Karpas-422 (cell line): Measurements from ENCODE around the gene CLEC4G. TPM values are rescaled to one million over a fixed set of nuclear protein-coding genes. Genes with fewer than 3 reads are reported as not detected.

Experiments used
- DNase-seq: peaks from one replicate; pipeline ENCODE4 v3.0.0-alpha.2; 2015
- H2AFZ ChIP-seq: fragments of 200-600 bp; sonication (generic); 2 replicates; pipeline ENCODE4 v1.6.1; 2014; ENCODE audit warnings: antibody characterized with exemption, low read length, mixed read lengths
- H3K27ac ChIP-seq: fragments of 200-600 bp; sonication (generic); 2 replicates; pipeline ENCODE4 v1.5.1; 2014; ENCODE audit warnings: mild to moderate bottlenecking, low read length, moderate library complexity
- H3K27me3 ChIP-seq: fragments of 200-600 bp; sonication (generic); 2 replicates; pipeline ENCODE4 v1.6.1; 2014; ENCODE audit warnings: low read length, mixed read lengths
- H3K36me3 ChIP-seq: fragments of 200-600 bp; sonication (generic); 2 replicates; pipeline ENCODE4 v1.6.1; 2014; ENCODE audit warnings: low read length, mixed read lengths; ENCODE audit not compliant: insufficient read depth
- H3K4me1 ChIP-seq: fragments of 200-600 bp; sonication (generic); 2 replicates; pipeline ENCODE4 v1.6.1; 2014; ENCODE audit warnings: mild to moderate bottlenecking, low read length, mixed read lengths
- H3K4me2 ChIP-seq: fragments of 200-600 bp; sonication (generic); 2 replicates; pipeline ENCODE4 v1.6.1; 2014; ENCODE audit warnings: low read length, low read depth, mild to moderate bottlenecking; ENCODE audit not compliant: poor library complexity, severe bottlenecking
- H3K4me3 ChIP-seq: fragments of 200-600 bp; sonication (generic); 2 replicates; pipeline ENCODE4 v1.5.1; 2014; ENCODE audit warnings: mild to moderate bottlenecking, antibody characterized with exemption, low read length, mixed read lengths
- H3K79me2 ChIP-seq: fragments of 200-600 bp; sonication (generic); 2 replicates; pipeline ENCODE4 v1.6.1; 2014; ENCODE audit warnings: mild to moderate bottlenecking, low read length, mixed read lengths
- H3K9ac ChIP-seq: fragments of 200-600 bp; sonication (generic); 2 replicates; pipeline ENCODE4 v1.6.0; 2014; ENCODE audit warnings: low read length
- H3K9me2 ChIP-seq: fragments of 200-600 bp; sonication (generic), shearing (Covaris generic); replicated peaks from 2 replicates; pipeline ENCODE4 v1.6.0; 2014; ENCODE audit warnings: mild to moderate bottlenecking, low read length, moderate library complexity; ENCODE audit not compliant: insufficient read depth
- H3K9me3 ChIP-seq: fragments of 300-700, 200-600 bp; sonication (generic); 2 replicates; pipeline ENCODE4 v1.6.1; 2014; ENCODE audit warnings: low read length, mixed read lengths
- H4K20me1 ChIP-seq: fragments of 200-600 bp; sonication (generic); 2 replicates; pipeline ENCODE4 v1.6.1; 2014; ENCODE audit warnings: mild to moderate bottlenecking, antibody characterized with exemption, low read length, low read depth; ENCODE audit not compliant: insufficient read depth
- total RNA-seq: library from RNA; depleted of rRNA; stranded (reverse); fragments of >200 nt; shearing (Covaris generic); gene quantifications from 2 replicates; pipeline ENCODE4 v1.2.3, GENCODE V29; 2014; ENCODE audit warnings: low replicate concordance; rRNA removed

CLEC4G gene
- total RNA-seq, 1 experiment from 2014 or later = not detected

- H3K27ac ChIP-seq = no peak overlapping the region
Observed at GRCh38 chr19:7679771-7680605, 51.9 kb downstream of the CLEC4G start.

GRCh38 chr19:7678971-7679751 is 52.7 kb downstream of the CLEC4G start:
- H3K27me3 ChIP-seq = no peaks in the 10 kb centered on the region
- H3K9ac ChIP-seq = no peak overlapping the region
- H3K9me2 ChIP-seq = no peaks in the 10 kb centered on the region
- H3K79me2 ChIP-seq = peaks cover 14% of the 10 kb centered on the region
- H3K4me2 ChIP-seq = peak overlapping the region; percentile 9
- H3K36me3 ChIP-seq = 0 out of 2 replicates have a peak, but pooled peaks cover 4% of the 10 kb centered on the region
- H3K9me3 ChIP-seq = no peaks in the 10 kb centered on the region
- no peak overlapping the region for H2AFZ ChIP-seq
- peaks cover 13% of the 10 kb centered on the region; the same call in 1 of the 2 replicates for H4K20me1 ChIP-seq
- H3K4me3 ChIP-seq = no peak overlapping the region
- H3K27ac ChIP-seq = no peak overlapping the region
- H3K4me1 ChIP-seq = peaks cover 20% of the 10 kb centered on the region
- DNase-seq = peak; percentile 63

More at GRCh38 chr19:7679771-7680605, 51.9 kb downstream of the CLEC4G start:
- Histone ChIP-seq H3K4me3 (peak overlapping the region; percentile 100; the same call in 1 of the 2 replicates), H2AFZ (peak overlapping the region; percentile 64), H3K4me1 (peaks cover 20% of the 10 kb centered on the region), H3K9me2 (no peaks in the 10 kb centered on the region), H3K36me3 (0 out of 2 replicates have a peak, but pooled peaks cover 4% of the 10 kb centered on the region), H3K9me3 (no peaks in the 10 kb centered on the region), H4K20me1 (peaks cover 13% of the 10 kb centered on the region; the same call in 1 of the 2 replicates), H3K27me3 (no peaks in the 10 kb centered on the region), H3K79me2 (peaks cover 14% of the 10 kb centered on the region), H3K9ac (peak overlapping the region; percentile 29; the same call in 1 of the 2 replicates), H3K4me2 (peak overlapping the region; percentile 99)
- no peak for DNase-seq

Other genes starting within 250 kb of the CLEC4G start
- gene PEX11G, start 243.1 kb downstream of the CLEC4G start, total RNA-seq = 1.0 and 1.8 TPM in 2 replicates
- gene ZNF358, start 216.0 kb downstream of the CLEC4G start, total RNA-seq = not detected in 2 replicates
- gene MCOLN1, start 209.5 kb downstream of the CLEC4G start, total RNA-seq = 1.9 and 3.9 TPM in 2 replicates
- 65.8 and 121 TPM in 2 replicates for gene PNPLA6, start 196.4 kb downstream of the CLEC4G start, total RNA-seq
- 0.36 TPM in 1 of 2 replicates, not detected in the other for gene CAMSAP3, start 136.2 kb downstream of the CLEC4G start, total RNA-seq
- gene XAB2, start 102.6 kb downstream of the CLEC4G start, total RNA-seq = 20.2 and 36.2 TPM in 2 replicates
- gene PET100, start 102.3 kb downstream of the CLEC4G start, total RNA-seq = 15.5 and 51.5 TPM in 2 replicates
- gene PCP2, start 98.4 kb downstream of the CLEC4G start, total RNA-seq = 0.65 TPM in 1 of 2 replicates, not detected in the other
- gene STXBP2, start 95.0 kb downstream of the CLEC4G start, total RNA-seq = 36.5 and 61.3 TPM in 2 replicates
- gene RETN, start 63.1 kb downstream of the CLEC4G start, total RNA-seq = not detected in 2 replicates
- gene MCEMP1, start 55.0 kb downstream of the CLEC4G start, total RNA-seq = not detected in 2 replicates
- 52.1 and 116 TPM in 2 replicates for gene TRAPPC5, start 51.3 kb downstream of the CLEC4G start, total RNA-seq
- 0.14 TPM in 1 of 2 replicates, not detected in the other for gene FCER2, start 30.0 kb downstream of the CLEC4G start, total RNA-seq
- gene CD209, start 15.4 kb upstream of the CLEC4G start, total RNA-seq = not detected in 2 replicates
- gene CLEC4M, start 31.1 kb upstream of the CLEC4G start, total RNA-seq = not detected in 2 replicates
- 6.0 and 8.9 TPM in 2 replicates for gene EVI5L, start 98.1 kb upstream of the CLEC4G start, total RNA-seq
- not detected in 2 replicates for gene PRR36, start 142.3 kb upstream of the CLEC4G start, total RNA-seq
- not detected in 2 replicates for gene LRRC8E, start 156.4 kb upstream of the CLEC4G start, total RNA-seq
- 10.4 and 14.4 TPM in 2 replicates for gene MAP2K7, start 171.8 kb upstream of the CLEC4G start, total RNA-seq
- gene TGFBR3L, start 182.7 kb upstream of the CLEC4G start, total RNA-seq = not detected in 2 replicates
- 9.8 and 22.0 TPM in 2 replicates for gene SNAPC2, start 188.2 kb upstream of the CLEC4G start, total RNA-seq
- gene CTXN1, start 194.0 kb upstream of the CLEC4G start, total RNA-seq = 0.18 TPM in 1 of 2 replicates, not detected in the other
- gene TIMM44, start 211.6 kb upstream of the CLEC4G start, total RNA-seq = 43.7 and 53.1 TPM in 2 replicates